Skeletal muscle tissue (tissue), 4 donors: ENCODE results near the gene PDZD7. TPM values are rescaled to one million over a fixed set of nuclear protein-coding genes. Genes with fewer than 3 reads are reported as not detected.

Experiments
- H3K27ac ChIP-seq: one replicate; pipeline ENCODE4 v1.7.0; 2013; ENCODE audit warnings: mild to moderate bottlenecking, low read depth, low read length, inconsistent platforms
- H3K27me3 ChIP-seq, 3 donors: one replicate each; pipeline ENCODE4 v1.7.0; 2013; ENCODE audit warnings: low read length in 3 of 3; ENCODE audit not compliant: control insufficient read depth in 3 of 3, insufficient read depth in 3 of 3
- H3K36me3 ChIP-seq, 3 donors: one replicate each; pipeline ENCODE4 v1.7.0; 2013; ENCODE audit warnings: low read length in 3 of 3; ENCODE audit not compliant: control insufficient read depth in 3 of 3, insufficient read depth in 3 of 3
- H3K4me1 ChIP-seq, 3 donors: one replicate each; pipeline ENCODE4 v1.7.0; 2013; ENCODE audit warnings: low read length in 3 of 3, mild to moderate bottlenecking in 3 of 3; ENCODE audit not compliant: control insufficient read depth in 3 of 3, insufficient read depth in 3 of 3
- H3K4me3 ChIP-seq, 3 donors: one replicate each; pipeline ENCODE4 v1.7.0; 2013; ENCODE audit warnings: low read length in 3 of 3
- H3K9ac ChIP-seq, 3 donors: one replicate each; pipeline ENCODE4 v1.7.0; 2013; ENCODE audit warnings: low read length in 3 of 3, mild to moderate bottlenecking in 3 of 3, moderate library complexity in 2 of 3, low read depth in 1 of 3
- H3K9me3 ChIP-seq, 3 donors: one replicate each; pipeline ENCODE4 v1.7.0; 2013; ENCODE audit warnings: low read length in 3 of 3; ENCODE audit not compliant: control insufficient read depth in 3 of 3
- total RNA-seq: library from RNA; depleted of rRNA; stranded (reverse); fragments of >200 nt; gene quantifications from one replicate; pipeline ENCODE4 v1.2.3, GENCODE V29; 2014
- donor health status: Osteomylitis.

The PDZD7 gene
- total RNA-seq, 1 donor from 2014 or later = 1.0 TPM

DNA sequence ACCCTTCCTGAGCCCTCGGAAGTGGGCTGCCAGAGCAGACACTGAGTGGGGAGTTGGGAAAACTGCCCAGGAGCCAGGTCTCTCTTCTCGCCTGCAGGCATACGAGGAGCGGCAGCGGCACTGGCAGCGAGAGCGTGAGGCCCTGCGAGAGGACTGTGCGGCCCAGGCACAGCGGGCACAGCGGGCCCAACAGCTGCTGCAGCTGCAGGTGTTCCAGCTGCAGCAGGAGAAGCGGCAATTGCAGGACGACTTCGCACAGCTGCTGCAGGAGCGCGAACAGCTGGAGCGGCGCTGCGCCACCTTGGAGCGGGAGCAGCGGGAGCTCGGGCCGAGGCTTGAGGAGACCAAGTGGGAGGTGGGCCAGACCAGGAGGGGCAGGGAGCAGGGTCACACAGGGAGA lies 25.6 kb downstream of the PDZD7 start:
- no peaks in the 10 kb centered on the region for H3K27me3 ChIP-seq
- no peaks in the 10 kb centered on the region for H3K9me3 ChIP-seq
- H3K9ac ChIP-seq = peak overlapping the region in 1 of 3 donors; percentile 54
- H3K4me1 ChIP-seq = peaks cover 43 to 60% (median 44%) of the 10 kb centered on the region in 3 donors
- no peak overlapping the region for H3K4me3 ChIP-seq
- peaks cover 30 to 43% (median 39%) of the 10 kb centered on the region in 3 donors for H3K36me3 ChIP-seq
- H3K27ac ChIP-seq = no peak overlapping the region

DNA sequence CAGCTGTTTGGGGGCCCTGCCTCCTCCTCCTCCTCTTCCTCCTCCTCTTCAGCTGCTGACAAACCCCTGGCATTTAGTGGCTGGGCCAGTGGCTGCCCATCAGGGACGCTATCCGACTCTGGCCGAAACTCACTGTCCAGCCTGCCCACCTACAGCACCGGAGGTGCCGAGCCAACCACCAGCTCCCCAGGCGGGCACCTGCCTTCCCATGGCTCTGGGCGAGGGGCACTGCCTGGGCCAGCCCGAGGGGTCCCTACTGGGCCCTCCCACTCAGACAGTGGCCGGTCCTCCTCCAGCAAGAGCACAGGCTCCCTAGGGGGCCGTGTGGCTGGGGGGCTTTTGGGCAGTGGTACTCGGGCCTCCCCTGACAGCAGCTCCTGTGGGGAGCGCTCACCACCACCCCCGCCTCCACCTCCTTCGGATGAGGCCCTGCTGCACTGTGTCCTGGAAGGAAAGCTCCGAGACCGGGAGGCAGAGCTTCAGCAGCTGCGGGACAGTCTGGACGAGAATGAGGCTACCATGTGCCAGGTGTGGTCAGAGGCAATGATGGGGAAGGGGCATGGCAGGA lies 27.2 kb downstream of the PDZD7 start:
- no peaks in the 10 kb centered on the region for H3K27me3 ChIP-seq
- H3K4me1 ChIP-seq = peaks cover 46 to 63% (median 50%) of the 10 kb centered on the region in 3 donors

DNA sequence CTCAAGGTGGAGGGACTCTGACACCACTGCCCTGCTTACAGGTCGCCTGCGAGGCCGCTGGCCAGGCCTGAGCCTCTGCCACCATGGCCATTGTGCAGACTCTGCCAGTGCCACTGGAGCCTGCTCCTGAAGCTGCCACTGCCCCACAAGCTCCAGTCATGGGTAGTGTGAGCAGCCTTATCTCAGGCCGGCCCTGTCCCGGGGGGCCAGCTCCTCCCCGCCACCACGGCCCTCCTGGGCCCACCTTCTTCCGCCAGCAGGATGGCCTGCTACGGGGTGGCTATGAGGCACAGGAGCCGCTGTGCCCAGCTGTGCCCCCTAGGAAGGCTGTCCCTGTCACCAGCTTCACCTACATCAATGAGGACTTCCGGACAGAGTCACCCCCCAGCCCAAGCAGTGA lies 28.5 kb downstream of the PDZD7 start:
- peak overlapping the region; percentile 45 to 99 (median 86) for H3K9ac ChIP-seq
- H3K4me3 ChIP-seq = peak overlapping the region in 2 of 3 donors; percentile 42 to 89
- peaks cover 48 to 66% (median 58%) of the 10 kb centered on the region in 3 donors for H3K4me1 ChIP-seq
- H3K27me3 ChIP-seq = no peaks in the 10 kb centered on the region
- no peaks in the 10 kb centered on the region for H3K9me3 ChIP-seq
- H3K36me3 ChIP-seq = peaks cover 30 to 43% (median 39%) of the 10 kb centered on the region in 3 donors
- H3K27ac ChIP-seq = peak overlapping the region; percentile 95

More for the DNA sequence above, 27.2 kb downstream of the PDZD7 start:
- H3K27ac ChIP-seq = peak overlapping the region; percentile 6
- peak overlapping the region in 2 of 3 donors; percentile 20 to 86 for H3K9ac ChIP-seq
- peaks cover 30 to 43% (median 39%) of the 10 kb centered on the region in 3 donors for H3K36me3 ChIP-seq
- no peaks in the 10 kb centered on the region for H3K9me3 ChIP-seq
- H3K4me3 ChIP-seq = no peak overlapping the region

DNA sequence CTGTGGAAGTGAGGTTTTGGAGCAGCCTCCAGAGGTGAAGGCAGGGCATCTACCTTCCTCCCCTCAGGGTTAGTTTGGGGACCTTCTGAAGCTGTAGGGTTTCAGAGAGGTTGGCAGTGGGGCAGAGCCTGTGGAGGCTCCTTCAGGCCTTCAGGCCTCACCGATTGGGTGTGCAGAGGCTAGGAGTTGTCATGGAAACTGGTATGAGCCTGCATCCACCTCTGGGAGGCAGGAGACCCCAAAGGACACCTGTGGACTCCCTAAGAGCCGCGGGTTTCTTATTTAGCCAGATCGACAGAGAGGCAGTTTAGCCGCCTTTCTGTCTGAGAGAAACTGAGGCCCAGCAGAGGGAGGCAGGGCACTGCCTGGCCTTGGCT lies 29.3 kb downstream of the PDZD7 start:
- H3K36me3 ChIP-seq = peaks cover 27 to 35% (median 31%) of the 10 kb centered on the region in 3 donors
- H3K4me3 ChIP-seq = peak overlapping the region; percentile 42 to 89 (median 85)
- peak overlapping the region; percentile 45 to 99 (median 86) for H3K9ac ChIP-seq
- H3K9me3 ChIP-seq = no peaks in the 10 kb centered on the region
- H3K4me1 ChIP-seq = peaks cover 50 to 62% (median 60%) of the 10 kb centered on the region in 3 donors
- no peaks in the 10 kb centered on the region for H3K27me3 ChIP-seq
- H3K27ac ChIP-seq = peak overlapping the region; percentile 95

DNA sequence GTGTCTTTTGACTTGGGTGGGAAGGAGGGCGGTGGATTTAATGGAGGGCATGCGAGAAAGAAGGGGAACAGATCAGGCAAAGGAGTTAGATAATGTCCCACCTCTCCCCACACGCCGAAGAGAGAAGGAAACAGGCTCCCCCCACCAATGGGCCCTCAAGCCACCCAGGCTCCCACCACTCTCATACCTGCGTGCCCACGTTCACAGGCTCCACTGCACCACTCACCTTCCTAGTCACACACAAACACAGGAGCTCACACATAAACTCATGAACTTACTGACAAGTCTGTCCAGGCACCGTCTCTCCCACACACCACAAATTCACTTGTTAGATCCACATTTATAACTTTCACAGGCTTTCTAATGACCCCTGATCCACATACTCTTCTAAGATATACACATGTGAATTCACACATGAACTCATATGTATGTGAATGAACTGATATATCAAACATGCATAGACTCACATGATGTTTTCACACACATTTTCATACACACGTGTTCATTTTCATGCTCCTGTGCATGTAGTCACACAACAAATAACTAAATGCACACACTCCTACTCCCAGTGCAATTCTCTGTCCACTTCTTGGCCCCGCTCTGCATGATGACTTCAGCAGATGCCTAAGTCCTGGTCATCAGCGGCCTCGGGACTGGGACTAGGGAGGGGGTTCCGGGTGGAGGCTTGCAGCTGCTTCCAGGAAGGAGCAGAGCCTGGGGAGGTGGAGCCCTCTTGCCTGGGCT lies 29.8 kb downstream of the PDZD7 start:
- Histone ChIP-seq H3K4me1 (peaks cover 54 to 67% (median 65%) of the 10 kb centered on the region in 3 donors), H3K9me3 (no peaks in the 10 kb centered on the region), H3K36me3 (peaks cover 23 to 31% (median 28%) of the 10 kb centered on the region in 3 donors)

DNA sequence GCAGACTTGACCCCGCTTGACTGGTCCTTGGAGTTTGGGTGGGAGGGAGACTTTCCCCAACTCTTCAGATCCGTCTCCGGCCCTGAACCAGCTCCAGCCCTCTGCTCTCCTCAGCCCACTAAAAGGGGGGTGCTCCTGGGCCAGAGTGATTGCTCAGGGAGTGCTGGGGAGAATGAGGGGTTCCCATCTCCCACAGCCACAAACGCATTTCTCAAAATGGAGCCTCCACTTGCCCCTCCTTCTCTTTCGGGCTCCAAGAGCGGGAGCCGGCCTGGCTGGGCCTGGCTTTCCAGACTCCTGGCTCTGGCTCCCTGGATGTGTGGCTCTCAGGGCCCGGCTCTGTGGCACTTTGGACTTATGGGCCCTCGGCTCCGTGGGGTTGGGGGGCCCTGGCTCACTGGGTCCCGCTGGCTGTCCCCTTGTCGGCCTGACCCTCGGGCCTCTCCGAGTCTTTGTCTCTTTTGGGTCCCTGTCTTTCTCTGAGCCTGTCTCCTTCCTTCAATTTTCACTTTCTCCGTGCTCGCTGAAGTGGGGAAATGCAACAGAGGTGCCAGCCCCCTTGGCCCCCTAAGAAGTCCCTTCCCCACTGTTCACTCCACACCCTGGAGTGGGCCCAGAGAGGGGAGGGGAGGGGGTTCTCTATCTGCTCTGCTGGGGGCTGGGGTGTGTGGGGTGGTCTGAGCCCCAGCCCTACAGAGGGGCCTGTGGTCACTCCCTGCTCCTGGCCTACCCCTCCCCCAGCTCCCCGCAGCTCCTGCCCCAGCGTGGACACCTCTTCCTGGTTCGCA lies 30.6 kb downstream of the PDZD7 start:
- peaks cover 17 to 23% (median 23%) of the 10 kb centered on the region in 3 donors for H3K36me3 ChIP-seq
- peak overlapping the region; percentile 86 to 99 (median 99) for H3K9ac ChIP-seq
- peak overlapping the region; percentile 72 to 89 (median 85) for H3K4me3 ChIP-seq
- peaks cover 49 to 67% (median 61%) of the 10 kb centered on the region in 3 donors for H3K4me1 ChIP-seq
- H3K27ac ChIP-seq = peak overlapping the region; percentile 95
- no peaks in the 10 kb centered on the region for H3K27me3 ChIP-seq
- H3K9me3 ChIP-seq = no peaks in the 10 kb centered on the region

More for the DNA sequence above, 29.8 kb downstream of the PDZD7 start:
- Histone ChIP-seq H3K9ac (peak overlapping the region; percentile 86 to 99 (median 99)), H3K27ac (peak overlapping the region; percentile 95), H3K27me3 (no peaks in the 10 kb centered on the region), H3K4me3 (peak overlapping the region; percentile 72 to 89 (median 85))

DNA sequence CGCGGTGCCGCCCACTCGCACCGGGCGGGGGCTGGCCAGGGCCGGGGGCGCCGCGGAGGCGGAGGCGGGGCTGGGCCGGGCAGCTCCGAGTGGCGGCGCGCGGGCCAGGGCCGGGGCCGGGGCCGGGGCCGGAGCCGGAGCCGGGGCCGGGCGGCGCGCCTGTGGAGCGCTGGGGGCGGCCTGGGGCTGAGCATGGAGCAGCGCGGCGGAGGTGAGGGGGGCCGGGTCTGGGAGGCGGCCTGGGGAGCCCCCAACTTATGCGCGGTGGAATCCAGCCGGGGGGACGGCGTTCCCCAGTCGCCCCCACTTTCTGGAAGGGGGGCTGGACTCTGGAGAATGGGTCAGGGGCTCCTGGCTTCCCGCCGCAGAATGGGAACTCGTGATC lies 31.2 kb downstream of the PDZD7 start, which contains the start of gene LZTS2:
Gene LZTS2, plus strand, starts transcription at position 67 of the 385 bp plus-strand sequence. CDS start 2,731 bp downstream, outside the sequence.
- peaks cover 45 to 67% (median 57%) of the 10 kb centered on the region in 3 donors for H3K4me1 ChIP-seq

DNA sequence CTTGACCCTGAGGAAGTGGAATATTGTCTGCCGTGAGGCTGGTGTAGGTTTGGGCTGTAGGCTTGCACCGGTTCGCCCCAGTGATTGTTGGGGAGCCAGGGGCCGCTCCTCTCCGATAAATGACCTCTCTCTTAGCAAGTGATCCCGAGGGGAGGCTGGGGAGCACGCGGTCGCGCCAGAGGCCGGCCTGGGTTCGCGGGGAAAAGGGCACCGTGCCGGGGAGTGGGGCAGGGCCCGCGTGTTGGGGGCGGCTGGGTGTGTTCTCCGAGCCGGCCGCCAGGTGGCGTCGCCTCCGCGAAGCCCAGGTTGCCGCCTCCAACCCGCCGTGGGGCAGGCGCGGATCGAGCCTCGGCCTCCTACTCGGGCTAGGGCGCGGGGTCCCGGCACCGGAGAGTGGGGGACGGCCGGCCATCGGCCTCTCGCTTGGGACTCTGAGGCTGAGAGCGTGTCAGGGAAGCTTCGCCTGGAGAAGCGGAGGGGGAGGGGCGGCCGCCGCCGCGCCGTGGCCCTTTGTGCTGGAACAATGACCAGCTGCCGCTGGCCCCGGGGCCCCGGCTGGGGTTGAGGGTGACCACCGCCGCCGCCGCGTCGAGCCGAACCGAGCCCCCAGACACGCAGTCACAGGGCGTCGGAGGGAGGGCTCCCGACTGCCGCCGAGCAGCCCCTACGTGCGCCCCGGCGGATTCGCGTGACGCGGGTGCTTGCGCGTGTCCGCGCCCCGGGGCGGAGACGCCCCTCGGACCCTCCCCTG lies 31.8 kb downstream of the PDZD7 start:
- Histone ChIP-seq H3K4me3 (peak overlapping the region; percentile 72 to 86 (median 84)), H3K27ac (peak overlapping the region; percentile 95), H3K27me3 (no peaks in the 10 kb centered on the region), H3K4me1 (peaks cover 45 to 66% (median 55%) of the 10 kb centered on the region in 3 donors), H3K9me3 (no peaks in the 10 kb centered on the region), H3K9ac (peak overlapping the region; percentile 86 to 98 (median 87)), H3K36me3 (peaks cover 14 to 17% (median 16%) of the 10 kb centered on the region in 3 donors)

More for the DNA sequence above, 31.2 kb downstream of the PDZD7 start, which contains the start of gene LZTS2:
- Histone ChIP-seq H3K27ac (peak within 1 kb of the TSS; percentile 95), H3K9me3 (no peaks in the 10 kb centered on the region), H3K9ac (peak within 1 kb of the TSS; percentile 86 to 99 (median 99)), H3K27me3 (no peaks in the 10 kb centered on the region), H3K36me3 (peaks cover 16 to 19% (median 18%) of the 10 kb centered on the region in 3 donors), H3K4me3 (peak within 1 kb of the TSS; percentile 72 to 89 (median 86))
